ENCODE measurements around the gene PIM3. TPM values are rescaled to one million over a fixed set of nuclear protein-coding genes. Genes with fewer than 3 reads are reported as not detected.

Gene PIM3
- total and polyA plus RNA-seq, 4 donors = 14.5 to 44.0 (median 28.1) TPM

DNA sequence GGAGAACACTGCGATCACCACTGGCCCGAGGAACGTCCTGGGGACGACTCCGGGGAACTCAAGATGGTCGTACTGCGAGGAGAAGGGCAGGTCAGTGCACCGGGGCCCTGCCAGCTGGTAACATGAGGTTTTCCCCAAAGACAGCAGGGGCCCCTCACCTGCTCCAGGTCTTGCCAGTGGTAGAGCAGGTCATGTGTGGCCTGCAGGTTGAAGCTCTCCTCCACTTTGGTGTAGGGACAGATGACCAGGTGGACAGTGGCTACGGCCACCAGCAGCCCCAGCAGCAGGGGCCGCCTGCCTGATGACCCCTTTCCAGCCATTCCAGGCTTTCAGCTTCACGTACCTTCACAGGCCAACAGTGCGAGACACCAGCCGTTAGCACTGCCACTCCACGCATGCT is 47.1 kb upstream of the PIM3 start:
- peaks cover 0 to 9% (median 3%) of the 10 kb centered on the region in 4 donors for H3K4me1 ChIP-seq (ENCODE audit: control insufficient read depth in 4 of 4, insufficient read depth in 4 of 4, low read length in 3 of 4)
- H3K4me3 ChIP-seq (ENCODE audit: low read depth in 1 of 3, low read length in 3 of 3) = no peak overlapping the region
- no peak for DNase-seq (ENCODE audit: low spot score)
- no peaks in the 10 kb centered on the region for H3K9me3 ChIP-seq (ENCODE audit: control insufficient read depth in 4 of 4, low read length in 3 of 4)
- 97% methylated on average over 14 of the region's 14 CpGs for WGBS
- no peak overlapping the region for H3K9ac ChIP-seq (ENCODE audit: low read depth in 1 of 2, low read length in 2 of 2)
- TF ChIP-seq EGR1 (IDR thresholded peaks at IDR 0.05; ENCODE audit: low read depth in 2 of 2) (no peak), GABPA (IDR thresholded peaks at IDR 0.05 in 1 of 2, conservative IDR thresholded peaks at IDR 0.05 in 1 of 2) (no peak), RAD21 (IDR thresholded peaks at IDR 0.05) (no peak), NR2F2 (IDR thresholded peaks at IDR 0.05) (no peak), HNF4A (conservative IDR thresholded peaks at IDR 0.05) (no peak), JUND (IDR thresholded peaks at IDR 0.05) (no peak)
- H3K27ac ChIP-seq (ENCODE audit: low read depth in 1 of 2, low read length in 2 of 2) = no peak overlapping the region
- H3K27me3 ChIP-seq (ENCODE audit: control insufficient read depth in 4 of 4, insufficient read depth in 4 of 4, low read length in 3 of 4) = no peaks in the 10 kb centered on the region
- peaks cover 6 to 30% (median 9%) of the 10 kb centered on the region in 4 donors for H3K36me3 ChIP-seq (ENCODE audit: control insufficient read depth in 4 of 4, insufficient read depth in 3 of 4, low read depth in 1 of 4, low read length in 3 of 4)

DNA sequence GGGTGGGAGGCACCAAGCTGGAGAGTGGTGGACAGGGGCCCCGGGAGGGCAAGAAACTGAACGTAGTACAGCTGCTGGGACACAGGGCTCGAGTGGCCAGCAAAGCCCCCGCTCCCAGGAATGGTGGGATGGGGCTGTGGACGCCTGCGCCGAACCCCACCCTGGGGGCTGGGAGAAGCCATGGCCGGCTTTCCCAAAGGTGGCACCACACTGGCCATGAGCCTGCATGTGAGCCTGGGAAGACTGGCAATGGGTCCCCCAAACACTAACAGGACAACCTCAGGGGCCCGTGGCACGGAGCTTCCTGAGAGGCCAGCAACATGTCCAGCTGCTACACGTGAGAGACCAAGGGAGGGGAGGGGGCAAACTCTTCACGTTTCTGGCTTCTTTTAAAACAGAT is 46.3 kb upstream of the PIM3 start:
- no peaks in the 10 kb centered on the region for H3K9me3 ChIP-seq (ENCODE audit: control insufficient read depth in 4 of 4, low read length in 3 of 4)
- H3K9ac ChIP-seq (ENCODE audit: low read depth in 1 of 2, low read length in 2 of 2) = no peak overlapping the region
- DNase-seq (ENCODE audit: low spot score) = no peak
- peaks cover 6 to 24% (median 9%) of the 10 kb centered on the region in 4 donors for H3K36me3 ChIP-seq (ENCODE audit: control insufficient read depth in 4 of 4, insufficient read depth in 3 of 4, low read depth in 1 of 4, low read length in 3 of 4)
- H3K27ac ChIP-seq (ENCODE audit: low read depth in 1 of 2, low read length in 2 of 2) = no peak overlapping the region
- H3K4me3 ChIP-seq (ENCODE audit: low read depth in 1 of 3, low read length in 3 of 3) = no peak overlapping the region
- WGBS = 95% methylated on average over 12 of the region's 12 CpGs
- no peak for TF ChIP-seq NR2F2 (IDR thresholded peaks at IDR 0.05)
- no peak for TF ChIP-seq EGR1 (IDR thresholded peaks at IDR 0.05; ENCODE audit: low read depth in 2 of 2)
- TF ChIP-seq, protein P1, sequence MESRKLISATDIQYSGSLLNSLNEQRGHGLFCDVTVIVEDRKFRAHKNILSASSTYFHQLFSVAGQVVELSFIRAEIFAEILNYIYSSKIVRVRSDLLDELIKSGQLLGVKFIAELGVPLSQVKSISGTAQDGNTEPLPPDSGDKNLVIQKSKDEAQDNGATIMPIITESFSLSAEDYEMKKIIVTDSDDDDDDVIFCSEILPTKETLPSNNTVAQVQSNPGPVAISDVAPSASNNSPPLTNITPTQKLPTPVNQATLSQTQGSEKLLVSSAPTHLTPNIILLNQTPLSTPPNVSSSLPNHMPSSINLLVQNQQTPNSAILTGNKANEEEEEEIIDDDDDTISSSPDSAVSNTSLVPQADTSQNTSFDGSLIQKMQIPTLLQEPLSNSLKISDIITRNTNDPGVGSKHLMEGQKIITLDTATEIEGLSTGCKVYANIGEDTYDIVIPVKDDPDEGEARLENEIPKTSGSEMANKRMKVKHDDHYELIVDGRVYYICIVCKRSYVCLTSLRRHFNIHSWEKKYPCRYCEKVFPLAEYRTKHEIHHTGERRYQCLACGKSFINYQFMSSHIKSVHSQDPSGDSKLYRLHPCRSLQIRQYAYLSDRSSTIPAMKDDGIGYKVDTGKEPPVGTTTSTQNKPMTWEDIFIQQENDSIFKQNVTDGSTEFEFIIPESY (IDR thresholded peaks at IDR 0.05) = no peak
- no peak for TF ChIP-seq FOXA1 (IDR thresholded peaks at IDR 0.05)
- TF ChIP-seq, protein P2, sequence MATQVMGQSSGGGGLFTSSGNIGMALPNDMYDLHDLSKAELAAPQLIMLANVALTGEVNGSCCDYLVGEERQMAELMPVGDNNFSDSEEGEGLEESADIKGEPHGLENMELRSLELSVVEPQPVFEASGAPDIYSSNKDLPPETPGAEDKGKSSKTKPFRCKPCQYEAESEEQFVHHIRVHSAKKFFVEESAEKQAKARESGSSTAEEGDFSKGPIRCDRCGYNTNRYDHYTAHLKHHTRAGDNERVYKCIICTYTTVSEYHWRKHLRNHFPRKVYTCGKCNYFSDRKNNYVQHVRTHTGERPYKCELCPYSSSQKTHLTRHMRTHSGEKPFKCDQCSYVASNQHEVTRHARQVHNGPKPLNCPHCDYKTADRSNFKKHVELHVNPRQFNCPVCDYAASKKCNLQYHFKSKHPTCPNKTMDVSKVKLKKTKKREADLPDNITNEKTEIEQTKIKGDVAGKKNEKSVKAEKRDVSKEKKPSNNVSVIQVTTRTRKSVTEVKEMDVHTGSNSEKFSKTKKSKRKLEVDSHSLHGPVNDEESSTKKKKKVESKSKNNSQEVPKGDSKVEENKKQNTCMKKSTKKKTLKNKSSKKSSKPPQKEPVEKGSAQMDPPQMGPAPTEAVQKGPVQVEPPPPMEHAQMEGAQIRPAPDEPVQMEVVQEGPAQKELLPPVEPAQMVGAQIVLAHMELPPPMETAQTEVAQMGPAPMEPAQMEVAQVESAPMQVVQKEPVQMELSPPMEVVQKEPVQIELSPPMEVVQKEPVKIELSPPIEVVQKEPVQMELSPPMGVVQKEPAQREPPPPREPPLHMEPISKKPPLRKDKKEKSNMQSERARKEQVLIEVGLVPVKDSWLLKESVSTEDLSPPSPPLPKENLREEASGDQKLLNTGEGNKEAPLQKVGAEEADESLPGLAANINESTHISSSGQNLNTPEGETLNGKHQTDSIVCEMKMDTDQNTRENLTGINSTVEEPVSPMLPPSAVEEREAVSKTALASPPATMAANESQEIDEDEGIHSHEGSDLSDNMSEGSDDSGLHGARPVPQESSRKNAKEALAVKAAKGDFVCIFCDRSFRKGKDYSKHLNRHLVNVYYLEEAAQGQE (IDR thresholded peaks at IDR 0.05) = no peak
- no peak for TF ChIP-seq TAF1 (conservative IDR thresholded peaks at IDR 0.05)
- TF ChIP-seq HNF4G (IDR thresholded peaks at IDR 0.05) = no peak
- TF ChIP-seq YY1 (IDR thresholded peaks at IDR 0.05) = no peak
- no peak for TF ChIP-seq RAD21 (IDR thresholded peaks at IDR 0.05)
- TF ChIP-seq, protein P3, sequence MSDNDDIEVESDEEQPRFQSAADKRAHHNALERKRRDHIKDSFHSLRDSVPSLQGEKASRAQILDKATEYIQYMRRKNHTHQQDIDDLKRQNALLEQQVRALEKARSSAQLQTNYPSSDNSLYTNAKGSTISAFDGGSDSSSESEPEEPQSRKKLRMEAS (IDR thresholded peaks at IDR 0.05) = no peak
- TF ChIP-seq, protein P4, sequence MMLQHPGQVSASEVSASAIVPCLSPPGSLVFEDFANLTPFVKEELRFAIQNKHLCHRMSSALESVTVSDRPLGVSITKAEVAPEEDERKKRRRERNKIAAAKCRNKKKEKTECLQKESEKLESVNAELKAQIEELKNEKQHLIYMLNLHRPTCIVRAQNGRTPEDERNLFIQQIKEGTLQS (IDR thresholded peaks at IDR 0.05) = no peak
- TF ChIP-seq FOXA2 (IDR thresholded peaks at IDR 0.05) = no peak
- TF ChIP-seq HNF4A (conservative IDR thresholded peaks at IDR 0.05) = no peak
- TF ChIP-seq, protein P5, sequence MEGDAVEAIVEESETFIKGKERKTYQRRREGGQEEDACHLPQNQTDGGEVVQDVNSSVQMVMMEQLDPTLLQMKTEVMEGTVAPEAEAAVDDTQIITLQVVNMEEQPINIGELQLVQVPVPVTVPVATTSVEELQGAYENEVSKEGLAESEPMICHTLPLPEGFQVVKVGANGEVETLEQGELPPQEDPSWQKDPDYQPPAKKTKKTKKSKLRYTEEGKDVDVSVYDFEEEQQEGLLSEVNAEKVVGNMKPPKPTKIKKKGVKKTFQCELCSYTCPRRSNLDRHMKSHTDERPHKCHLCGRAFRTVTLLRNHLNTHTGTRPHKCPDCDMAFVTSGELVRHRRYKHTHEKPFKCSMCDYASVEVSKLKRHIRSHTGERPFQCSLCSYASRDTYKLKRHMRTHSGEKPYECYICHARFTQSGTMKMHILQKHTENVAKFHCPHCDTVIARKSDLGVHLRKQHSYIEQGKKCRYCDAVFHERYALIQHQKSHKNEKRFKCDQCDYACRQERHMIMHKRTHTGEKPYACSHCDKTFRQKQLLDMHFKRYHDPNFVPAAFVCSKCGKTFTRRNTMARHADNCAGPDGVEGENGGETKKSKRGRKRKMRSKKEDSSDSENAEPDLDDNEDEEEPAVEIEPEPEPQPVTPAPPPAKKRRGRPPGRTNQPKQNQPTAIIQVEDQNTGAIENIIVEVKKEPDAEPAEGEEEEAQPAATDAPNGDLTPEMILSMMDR (IDR thresholded peaks at IDR 0.05; ENCODE audit: low read depth, low read length, missing input control) = no peak
- H3K27me3 ChIP-seq (ENCODE audit: control insufficient read depth in 4 of 4, insufficient read depth in 4 of 4, low read length in 3 of 4) = no peaks in the 10 kb centered on the region
- H3K4me1 ChIP-seq (ENCODE audit: control insufficient read depth in 4 of 4, insufficient read depth in 4 of 4, low read length in 3 of 4) = peaks cover 0 to 14% (median 8%) of the 10 kb centered on the region in 4 donors
